ENCODE data around the gene TESK2. TPM values are rescaled to one million over a fixed set of nuclear protein-coding genes. Genes with fewer than 3 reads are reported as not detected.

TESK2 gene
- total RNA-seq, 4 donors from 2014 or later = 2.8 to 10.7 (median 6.5) TPM

DNA sequence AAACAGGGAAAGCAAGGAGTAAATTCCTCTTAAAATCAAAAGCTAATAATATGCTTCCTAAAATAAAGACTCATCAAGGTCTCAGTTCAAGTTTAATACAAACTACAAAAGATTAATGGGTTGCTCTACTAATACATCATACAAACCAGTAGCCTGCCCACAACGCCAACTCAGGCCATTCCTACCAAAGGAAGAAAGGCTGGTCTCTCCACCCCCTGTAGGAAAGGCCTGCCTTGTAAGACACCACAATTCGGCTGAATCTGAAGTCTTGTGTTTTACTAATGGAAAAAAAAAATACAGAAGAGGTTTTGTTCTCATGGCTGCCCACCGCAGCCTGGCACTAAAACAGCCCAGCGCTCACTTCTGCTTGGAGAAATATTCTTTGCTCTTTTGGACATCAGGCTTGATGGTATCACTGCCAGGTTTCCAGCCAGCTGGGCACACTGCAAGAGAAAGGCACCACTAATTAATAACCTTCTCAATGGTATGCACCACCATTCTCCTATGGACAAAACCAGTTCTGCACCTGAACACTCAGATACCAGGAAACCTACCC, 20.1 kb upstream of the TESK2 start:
- TF ChIP-seq, protein P1, sequence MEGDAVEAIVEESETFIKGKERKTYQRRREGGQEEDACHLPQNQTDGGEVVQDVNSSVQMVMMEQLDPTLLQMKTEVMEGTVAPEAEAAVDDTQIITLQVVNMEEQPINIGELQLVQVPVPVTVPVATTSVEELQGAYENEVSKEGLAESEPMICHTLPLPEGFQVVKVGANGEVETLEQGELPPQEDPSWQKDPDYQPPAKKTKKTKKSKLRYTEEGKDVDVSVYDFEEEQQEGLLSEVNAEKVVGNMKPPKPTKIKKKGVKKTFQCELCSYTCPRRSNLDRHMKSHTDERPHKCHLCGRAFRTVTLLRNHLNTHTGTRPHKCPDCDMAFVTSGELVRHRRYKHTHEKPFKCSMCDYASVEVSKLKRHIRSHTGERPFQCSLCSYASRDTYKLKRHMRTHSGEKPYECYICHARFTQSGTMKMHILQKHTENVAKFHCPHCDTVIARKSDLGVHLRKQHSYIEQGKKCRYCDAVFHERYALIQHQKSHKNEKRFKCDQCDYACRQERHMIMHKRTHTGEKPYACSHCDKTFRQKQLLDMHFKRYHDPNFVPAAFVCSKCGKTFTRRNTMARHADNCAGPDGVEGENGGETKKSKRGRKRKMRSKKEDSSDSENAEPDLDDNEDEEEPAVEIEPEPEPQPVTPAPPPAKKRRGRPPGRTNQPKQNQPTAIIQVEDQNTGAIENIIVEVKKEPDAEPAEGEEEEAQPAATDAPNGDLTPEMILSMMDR (IDR thresholded peaks at IDR 0.05; ENCODE audit: low read depth) = no peak

DNA sequence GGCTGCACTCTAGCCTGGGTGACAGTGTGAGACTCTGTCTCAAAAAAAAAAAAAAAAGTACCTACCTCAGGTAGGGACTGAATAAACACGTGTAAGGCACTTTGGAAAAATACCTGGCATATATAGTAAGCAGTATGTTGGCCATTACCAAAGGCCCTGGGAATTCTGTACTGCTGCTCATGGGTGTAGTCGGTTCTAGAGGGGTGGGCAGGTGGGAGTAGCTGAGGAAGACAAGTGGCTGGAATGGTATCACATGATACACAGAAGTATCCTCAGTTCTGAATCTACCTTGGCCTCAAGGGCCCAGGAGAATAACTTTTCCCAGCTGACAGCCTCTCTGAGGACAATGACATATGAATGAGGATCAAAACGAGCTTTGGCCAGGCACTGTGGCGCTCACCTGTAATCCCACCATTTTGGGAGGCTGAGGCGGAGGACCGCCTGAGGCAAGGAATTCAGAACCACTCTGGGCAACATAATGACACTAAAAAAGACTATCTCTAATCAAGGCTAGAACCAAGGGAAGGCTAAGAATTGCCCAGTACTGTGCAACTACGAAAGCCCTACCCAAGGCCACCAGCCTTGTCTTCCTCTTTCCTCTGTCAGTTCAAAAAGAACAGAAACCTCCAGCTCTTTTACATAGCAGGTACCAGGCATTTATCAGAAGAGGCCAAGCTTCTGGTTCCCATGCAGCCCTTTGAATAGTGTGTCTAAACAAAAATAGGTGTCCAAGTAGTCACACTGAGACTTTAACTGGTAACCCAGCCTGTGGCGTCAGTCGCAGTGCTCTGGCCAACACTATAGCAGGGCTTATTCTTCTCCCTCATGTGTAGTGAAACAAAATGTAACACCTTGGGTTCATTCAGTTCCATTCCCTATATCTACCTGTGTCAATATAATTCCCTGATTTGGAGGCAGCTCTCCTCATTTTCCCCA, 19.3 kb upstream of the TESK2 start:
- TF ChIP-seq, protein P1 (IDR thresholded peaks at IDR 0.05; ENCODE audit: low read depth) = no peak

DNA sequence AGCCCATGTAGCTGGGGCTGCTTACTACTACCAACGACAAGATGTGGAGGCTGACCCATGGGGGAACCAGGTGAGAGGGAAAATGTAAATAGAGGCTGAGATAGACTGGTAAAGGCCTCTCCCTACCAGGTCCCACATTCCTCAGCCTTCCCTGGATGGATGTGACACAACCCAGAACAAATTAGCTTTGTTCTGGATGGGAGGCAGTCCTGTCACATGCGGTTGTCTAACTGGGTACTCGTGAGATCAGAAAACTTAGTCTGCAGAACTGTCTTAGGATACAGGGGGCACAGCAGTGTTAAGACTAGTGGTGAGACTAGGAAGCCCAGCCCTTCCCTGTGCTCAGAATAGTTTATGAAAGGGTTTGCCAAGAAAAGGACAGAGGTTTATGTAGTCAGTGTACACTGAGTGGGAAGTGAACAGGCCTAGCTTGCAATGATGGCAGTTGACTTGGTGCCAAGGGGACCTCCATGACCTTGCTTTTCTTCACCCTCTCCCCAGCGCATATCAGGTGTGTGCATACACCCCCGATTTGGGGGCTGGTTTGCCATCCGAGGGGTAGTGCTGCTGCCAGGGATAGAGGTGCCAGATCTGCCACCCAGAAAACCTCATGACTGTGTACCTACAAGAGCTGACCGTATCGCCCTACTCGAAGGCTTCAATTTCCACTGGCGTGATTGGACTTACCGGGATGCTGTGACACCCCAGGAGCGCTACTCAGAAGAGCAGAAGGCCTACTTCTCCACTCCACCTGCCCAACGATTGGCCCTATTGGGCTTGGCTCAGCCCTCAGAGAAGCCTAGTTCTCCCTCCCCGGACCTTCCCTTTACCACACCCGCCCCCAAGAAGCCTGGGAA, 17.6 kb upstream of the TESK2 start:
- TF ChIP-seq, protein P1 (IDR thresholded peaks at IDR 0.05; ENCODE audit: low read depth) = no peak

DNA sequence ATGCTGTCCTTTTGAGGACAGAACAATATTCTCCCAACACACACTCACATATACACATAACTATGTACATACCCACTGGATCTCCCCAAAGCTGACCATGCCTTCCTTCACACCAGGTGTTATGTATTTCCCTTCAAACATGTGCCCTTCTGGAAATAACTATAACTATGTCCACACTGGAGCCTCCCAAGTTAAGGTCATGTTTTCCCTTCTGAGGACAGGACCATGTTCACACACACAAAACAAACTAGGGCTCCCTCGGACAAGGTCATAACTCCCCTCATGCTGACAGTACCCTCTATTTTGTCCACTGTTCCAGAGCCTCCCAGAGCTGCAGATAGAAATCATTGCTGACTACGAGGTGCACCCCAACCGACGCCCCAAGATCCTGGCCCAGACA, 16.9 kb upstream of the TESK2 start:
- TF ChIP-seq, protein P1 (IDR thresholded peaks at IDR 0.05; ENCODE audit: low read depth) = no peak

DNA sequence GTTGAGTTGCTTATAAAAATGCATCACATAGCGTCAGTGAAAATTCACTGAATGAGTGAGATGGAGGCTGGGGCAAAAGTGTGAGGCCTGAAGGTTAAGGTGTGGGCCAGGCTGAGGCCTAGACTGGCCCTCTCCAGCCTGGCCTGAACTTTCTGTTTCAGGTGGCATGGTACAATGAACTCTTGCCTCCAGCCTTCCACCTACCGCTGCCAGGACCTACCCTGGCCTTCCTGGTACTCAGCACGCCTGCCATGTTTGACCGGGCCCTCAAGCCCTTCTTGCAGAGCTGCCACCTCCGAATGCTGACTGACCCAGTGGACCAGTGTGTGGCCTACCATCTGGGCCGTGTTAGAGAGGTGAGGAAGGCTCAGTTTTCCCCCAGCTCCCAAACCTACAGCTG, 16.2 kb upstream of the TESK2 start:
- TF ChIP-seq, protein P1 (IDR thresholded peaks at IDR 0.05; ENCODE audit: low read depth) = no peak

DNA sequence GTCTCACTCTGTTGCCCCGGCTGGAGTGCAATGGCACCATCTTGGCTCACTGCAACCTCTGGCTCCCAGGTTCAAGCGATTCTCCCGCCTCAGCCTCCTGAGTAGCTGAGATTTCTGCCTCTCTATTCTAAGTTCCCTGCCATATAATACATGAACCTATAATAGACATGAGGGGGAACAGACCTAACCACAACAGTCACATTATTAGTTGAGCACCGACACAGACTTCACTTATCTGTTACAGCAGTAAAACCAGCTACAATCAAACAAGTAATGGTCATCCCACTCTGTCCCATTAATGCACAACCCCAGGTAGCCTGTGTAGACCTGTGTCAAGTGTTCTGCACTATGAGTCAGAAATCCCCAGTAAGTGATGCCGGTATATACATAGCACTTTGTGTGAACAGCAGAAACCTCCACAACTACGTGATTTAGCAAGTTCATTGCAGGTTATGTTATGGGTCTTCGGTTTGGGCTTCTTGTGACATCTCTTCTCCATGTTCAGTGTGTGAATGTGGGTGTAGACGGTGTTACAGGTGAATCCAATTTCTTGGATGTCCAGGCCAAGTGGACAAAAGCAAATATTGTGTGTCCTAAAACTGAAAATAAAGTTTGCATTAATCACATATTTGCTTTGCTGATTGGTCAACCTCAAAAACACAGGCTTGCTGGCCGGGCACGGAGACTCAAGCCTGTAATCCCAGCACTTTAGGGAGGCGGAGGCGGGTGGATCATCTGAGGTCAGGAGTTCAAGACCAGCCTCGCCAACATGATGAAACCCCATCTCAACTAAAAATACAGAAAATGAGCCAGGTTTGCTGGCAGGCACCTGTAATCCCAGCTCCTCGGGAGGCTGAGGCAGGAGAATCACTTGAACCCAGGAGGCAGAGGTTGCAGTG, 12.7 kb upstream of the TESK2 start:
- TF ChIP-seq, protein P1 (IDR thresholded peaks at IDR 0.05; ENCODE audit: low read depth) = no peak

Data from subcutaneous adipose tissue (tissue), 4 donors.